H1 (cell line): ENCODE results near the gene IL12RB2. TPM values are rescaled to one million over a fixed set of nuclear protein-coding genes. Genes with fewer than 3 reads are reported as not detected.

Source experiments
- BRCA1 ChIP-seq: IDR thresholded peaks from 2 replicates; pipeline ENCODE4 v1.6.1; 2012; ENCODE audit warnings: low read depth, low read length, improper control_type of control experiment
- CHD7 ChIP-seq: fragments of 300-600 bp; sonication (generic); IDR thresholded peaks from 2 replicates; pipeline ENCODE4 v1.7.1; 2012; ENCODE audit warnings: low read length, moderate library complexity, mild to moderate bottlenecking, inconsistent platforms; ENCODE audit not compliant: insufficient replicate concordance
- FOSL1 ChIP-seq: IDR thresholded peaks from 2 replicates; pipeline ENCODE4 v1.6.1; 2011; ENCODE audit warnings: mild to moderate bottlenecking, low read depth, low read length, moderate library complexity; ENCODE audit not compliant: insufficient read depth
- MAX ChIP-seq: IDR thresholded peaks from 2 replicates; pipeline ENCODE4 v1.6.1; 2012; ENCODE audit warnings: inconsistent platforms
- NRF1 ChIP-seq: IDR thresholded peaks from 2 replicates; pipeline ENCODE4 v1.6.1; 2011; ENCODE audit warnings: mild to moderate bottlenecking, low read depth, low read length, improper control_type of control experiment
- PHF8 ChIP-seq: fragments of 200-600 bp; sonication (generic); conservative IDR thresholded peaks from 2 replicates; pipeline ENCODE4 v1.7.1; 2012; ENCODE audit warnings: low read depth, mild to moderate bottlenecking, inconsistent platforms, low read length, moderate library complexity
- RAD21 ChIP-seq, 2 experiments: IDR thresholded peaks in 1 of 2; conservative IDR thresholded peaks in 1 of 2; 2 replicates each; pipeline ENCODE4 v1.6.1; 2011; ENCODE audit warnings: low read depth in 2 of 2, low read length in 2 of 2, improper control_type of control experiment in 1 of 2, inconsistent platforms in 1 of 2, mild to moderate bottlenecking in 1 of 2, moderate library complexity in 1 of 2
- TAF1 ChIP-seq: IDR thresholded peaks from 2 replicates; pipeline ENCODE4 v1.6.1; 2011; ENCODE audit warnings: mild to moderate bottlenecking, low read depth, low read length
- YY1 ChIP-seq: IDR thresholded peaks from 2 replicates; pipeline ENCODE4 v1.6.1; 2011; ENCODE audit warnings: low read depth, mild to moderate bottlenecking, low read length
- polyA plus RNA-seq, 7 experiments: library from polyadenylated mRNA; depleted of rRNA in 3 of 7; stranded (reverse) in 5 of 7; unstranded in 2 of 7; fragments of >200 nt in 5 of 7; fragments of 200-250 nt in 2 of 7; gene quantifications; 1 replicate in 5 of 7; 2 replicates in 1 of 7; 4 replicates in 1 of 7; pipeline versions ENCODE4 v1.2.1 to v1.2.3, GENCODE V29; 2011 to 2013; ENCODE audit warnings: missing spikeins in 2 of 7, mixed read lengths in 2 of 7
- total RNA-seq: library from RNA; stranded (reverse); fragmentation: NEBNext Ultra II Directional; extraction: Animal tissue kit (Norgen Biotek cat#: 25700); gene quantifications from 2 replicates; pipeline ENCODE4 v1.2.1, GENCODE V29; 2021

IL12RB2 gene
- total and polyA plus RNA-seq, 2 of the 8 experiments (the other 6 are each of a cell fraction or from before 2014, with no cell fraction given) = 1.4 TPM

- TF ChIP-seq CHD7 = peak; percentile 86
- TF ChIP-seq TAF1 = no peak
- TF ChIP-seq BRCA1 = no peak
- TF ChIP-seq NRF1 = no peak
- peak in 1 of 2 experiments; percentile 3; a peak in 1 of 4 replicates for TF ChIP-seq RAD21 (IDR thresholded peaks at IDR 0.05 in 1 of 2, conservative IDR thresholded peaks at IDR 0.05 in 1 of 2; ENCODE audit: low read depth in 2 of 2, low read length in 2 of 2)
- TF ChIP-seq YY1 = no peak
- TF ChIP-seq PHF8 = no peak
- no peak for TF ChIP-seq FOSL1
- no peak for TF ChIP-seq MAX
These were observed 46.0 kb upstream of the IL12RB2 start (continued) for GRCh38 chr1:67261680-67262079.
